HG02840 (cell line): ENCODE results near the gene ZNF415.
"Not testable (repeated sequence)": the region's sequence is repeated elsewhere in the genome, so short reads cannot be mapped to it uniquely, and the experiment has no call there.

Experiments
- ATAC-seq: cut with Tn5 transposase; IDR thresholded peaks from one replicate; pipeline ENCODE4 v1.9.1; 2021; ENCODE audit warnings: mild to moderate bottlenecking, moderate library complexity, moderate number of reproducible peaks; ENCODE audit not compliant: unreplicated experiment, low FRiP score

The ZNF415 gene

DNA sequence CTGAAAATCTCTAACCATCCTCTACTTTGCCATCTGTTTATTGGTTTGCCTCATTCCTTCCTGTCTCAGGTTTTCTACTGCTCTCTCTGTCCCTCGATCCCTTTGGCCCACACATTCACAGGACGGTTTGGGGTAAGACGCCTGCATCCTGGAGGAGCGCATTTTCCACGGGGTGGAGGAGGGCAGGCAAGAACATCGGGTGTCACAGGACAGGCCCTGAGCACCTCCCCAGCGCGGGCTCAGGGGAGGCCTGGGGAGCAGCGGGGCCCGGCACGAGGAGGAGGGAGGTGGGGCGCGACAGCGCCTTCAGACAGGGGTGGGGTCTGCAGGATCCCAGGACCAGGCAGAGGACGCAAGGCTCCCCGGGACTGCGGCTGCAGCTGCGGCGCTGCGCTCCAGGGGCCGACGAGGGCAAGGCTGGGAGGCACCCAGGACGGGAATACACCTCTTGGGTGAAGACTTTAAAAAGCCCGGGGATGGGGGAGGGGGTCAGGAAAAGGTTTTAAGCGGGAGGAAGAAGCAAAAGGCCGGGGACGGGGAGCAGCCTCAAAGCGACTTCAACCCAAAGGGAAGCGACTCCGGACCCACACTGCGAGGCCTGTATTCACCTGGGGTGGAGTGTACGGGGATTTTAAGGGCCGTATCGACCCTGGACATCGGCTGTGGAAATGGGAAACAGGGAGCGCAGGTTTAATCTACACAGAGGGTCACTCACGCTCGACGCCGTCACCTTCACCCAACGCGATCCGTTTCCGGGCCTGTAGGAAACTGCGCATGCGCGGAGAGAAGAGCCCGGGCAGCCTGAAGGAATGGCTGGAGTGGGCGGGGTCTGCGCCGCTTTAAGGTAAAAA is at the start of gene ZNF415:
ZNF415 (minus strand) TSS at position 770 of the 851 bp plus-strand sequence. CDS start 10,234 bp downstream, outside the sequence.
- no peak for ATAC-seq

DNA sequence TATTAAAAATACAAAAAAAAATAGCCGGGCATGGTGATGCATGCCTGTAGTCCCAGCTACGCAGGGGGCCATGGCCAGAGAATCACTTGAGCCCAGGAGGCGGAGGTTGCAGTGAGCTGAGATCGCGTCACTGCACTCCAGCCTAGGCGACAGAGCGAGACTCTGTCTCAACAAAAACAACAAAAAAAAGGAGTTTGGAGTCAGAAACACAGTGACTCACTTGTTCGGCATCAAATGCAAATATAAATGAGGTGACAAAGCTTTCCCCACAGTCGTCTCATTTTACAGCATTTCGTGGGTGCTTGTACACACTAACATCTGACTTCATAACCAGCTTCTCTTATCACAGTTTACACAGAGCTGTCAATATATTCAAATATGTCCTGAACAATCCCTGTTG is 49.5 kb upstream of the ZNF415 start:
- no peak for ATAC-seq

DNA sequence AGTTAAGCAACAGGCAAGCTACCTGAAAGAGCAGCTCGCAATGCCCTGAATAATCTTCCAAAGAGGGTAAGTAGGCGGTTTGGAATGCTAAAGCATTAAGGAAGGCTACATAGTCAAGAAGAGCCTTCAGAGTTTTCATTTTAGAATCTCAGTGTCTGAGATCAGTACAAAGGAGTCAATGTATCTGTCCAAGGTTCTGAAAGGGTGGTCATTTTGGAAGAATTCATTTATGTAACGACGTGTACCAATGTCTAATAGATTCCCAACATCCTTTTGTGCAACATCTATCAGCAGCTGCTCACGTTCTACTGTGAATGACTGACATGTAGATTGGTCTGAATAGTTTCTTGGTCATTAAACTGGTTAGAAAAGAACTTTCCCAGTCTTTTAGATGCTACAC is 45.3 kb upstream of the ZNF415 start:
- no peak for ATAC-seq

DNA sequence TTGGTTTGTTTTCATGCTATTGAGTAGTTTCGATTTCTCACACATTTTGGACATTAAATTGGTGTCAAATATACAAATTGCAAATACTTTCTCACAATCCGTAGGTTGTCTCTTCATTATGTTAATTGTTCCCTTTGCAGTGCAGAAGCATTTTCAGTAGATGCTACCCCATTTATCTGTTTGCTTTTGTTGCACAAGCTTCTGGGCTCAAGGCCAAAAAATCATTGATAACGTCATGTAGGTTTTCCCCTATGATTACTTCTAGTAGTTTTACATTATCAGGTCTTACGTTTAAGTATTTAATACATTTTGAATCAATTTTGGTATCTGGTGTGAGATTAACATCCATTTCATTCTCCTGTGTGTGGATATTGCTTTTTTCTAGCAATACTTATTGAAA is 40.2 kb upstream of the ZNF415 start:
- no peak for ATAC-seq

DNA sequence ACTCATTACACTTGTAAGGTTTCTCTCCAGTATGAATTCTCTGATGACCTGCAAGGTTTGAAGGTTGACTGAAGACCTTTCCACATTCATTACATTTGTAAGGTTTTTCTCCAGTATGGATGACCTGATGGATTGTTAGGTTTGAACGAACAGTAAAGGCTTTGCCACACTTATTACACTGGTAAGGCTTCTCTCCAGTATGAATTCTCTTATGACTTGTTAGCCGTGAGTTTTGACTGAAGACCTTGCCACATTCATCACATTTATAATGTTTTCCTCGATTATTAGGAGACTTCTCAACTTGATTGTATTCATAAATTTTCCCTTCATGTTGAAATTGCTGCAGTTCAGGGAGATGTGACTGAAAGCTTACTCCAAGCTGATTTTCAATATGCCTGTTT is 33.0 kb upstream of the ZNF415 start:
- no peak for ATAC-seq

DNA sequence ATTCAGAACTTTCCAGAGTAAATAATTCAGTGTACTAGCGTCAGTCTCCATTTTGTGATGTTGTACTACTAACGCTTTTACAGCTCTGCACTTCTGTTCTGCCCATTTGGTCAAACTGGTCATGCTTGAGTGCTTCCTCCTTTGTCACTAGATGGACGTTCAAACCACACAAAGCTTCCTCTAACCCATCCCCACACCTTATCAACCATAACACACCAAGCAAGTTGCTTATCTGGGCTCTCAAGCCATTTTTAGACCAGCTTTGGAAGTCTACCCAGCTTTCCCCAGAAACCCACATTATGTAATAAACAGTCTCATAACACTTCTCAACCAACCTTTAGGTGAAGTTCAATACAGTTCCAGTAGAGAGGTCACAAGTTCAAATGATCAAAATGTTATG is 28.4 kb upstream of the ZNF415 start:
- no peak for ATAC-seq

DNA sequence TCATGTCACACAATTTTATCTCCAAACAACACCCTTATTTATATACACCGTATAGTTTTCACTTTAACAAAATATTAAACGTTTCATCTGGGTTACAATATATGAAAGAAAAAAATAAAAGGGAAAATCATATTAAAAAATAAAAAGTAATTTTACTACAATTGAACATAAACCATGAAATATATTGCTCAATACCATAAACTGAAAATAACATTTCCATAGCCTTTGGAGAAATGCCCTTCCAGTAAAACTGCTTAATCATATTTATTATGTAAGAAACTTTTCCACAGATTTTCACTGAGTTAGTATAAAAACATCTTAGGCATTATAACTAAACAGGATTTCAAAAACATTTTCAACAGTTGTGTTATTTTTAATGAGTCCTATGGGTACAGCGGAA is 27.6 kb upstream of the ZNF415 start:
- ATAC-seq: no peak

DNA sequence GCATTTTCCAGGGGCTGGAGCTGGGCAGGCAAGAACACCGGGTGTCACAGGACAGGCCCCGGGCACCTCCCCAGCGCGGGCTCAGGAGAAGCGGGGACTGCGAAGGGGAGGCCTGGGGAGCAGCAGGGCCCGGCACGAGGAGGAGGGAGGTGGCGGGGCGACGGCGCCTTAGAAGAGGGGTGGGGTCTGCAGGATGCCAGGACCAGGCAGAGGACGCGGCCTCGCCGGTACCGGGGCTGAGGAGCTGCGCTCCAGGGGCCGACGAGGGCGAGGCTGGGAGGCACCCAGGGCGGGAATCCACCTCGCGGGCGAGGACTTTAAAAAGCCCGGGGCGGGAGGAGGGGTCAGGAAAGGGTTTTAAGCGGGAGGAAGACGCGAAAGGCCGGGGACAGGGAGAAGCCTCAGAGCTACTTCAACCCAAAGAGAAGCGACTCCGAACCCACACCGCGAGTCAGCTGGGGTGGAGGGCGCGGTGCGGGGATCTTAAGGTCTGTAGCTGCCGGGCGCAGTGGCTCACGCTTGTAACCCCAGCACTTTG is 25.5 kb upstream of the ZNF415 start:
- no peak for ATAC-seq

DNA sequence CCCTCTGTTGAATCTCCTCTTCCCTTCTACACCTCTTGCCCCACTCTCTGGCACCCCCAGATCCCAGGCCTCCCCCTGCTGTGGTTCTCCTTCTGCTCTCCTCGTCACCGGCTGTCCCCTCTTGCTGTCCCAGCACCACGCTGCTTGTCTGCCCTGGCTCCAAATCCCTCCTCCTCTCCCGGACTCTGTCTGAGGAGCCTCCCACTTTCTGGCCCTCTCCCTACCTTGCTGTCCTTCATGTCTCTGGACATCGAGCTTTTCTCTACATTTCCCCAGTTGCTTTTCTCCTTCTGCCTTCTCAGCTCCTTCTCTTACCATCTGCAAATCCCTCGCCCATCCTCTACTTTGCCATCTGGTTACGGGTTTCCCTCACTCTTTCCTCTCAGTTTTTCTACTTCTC is 24.9 kb upstream of the ZNF415 start:
- ATAC-seq: no peak

DNA sequence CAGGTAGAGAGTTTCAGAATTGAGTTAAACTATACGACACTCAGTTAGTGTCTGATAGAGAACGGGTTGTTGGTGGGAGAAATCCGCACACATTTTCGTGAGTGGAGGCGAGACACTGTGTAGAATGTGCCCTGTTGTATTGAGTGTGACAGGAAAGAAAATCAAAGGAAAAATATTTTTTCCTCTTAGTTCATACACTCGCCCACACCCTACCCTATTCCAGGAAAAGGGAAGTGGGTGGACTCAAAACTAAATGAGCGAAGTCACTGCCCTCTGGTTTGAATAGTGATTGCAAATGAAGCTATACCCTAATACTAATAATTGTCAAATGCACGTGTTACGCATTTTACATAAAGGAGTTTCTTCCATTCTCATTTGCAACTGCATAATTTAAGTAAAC is 24.1 kb upstream of the ZNF415 start:
- no peak for ATAC-seq

DNA sequence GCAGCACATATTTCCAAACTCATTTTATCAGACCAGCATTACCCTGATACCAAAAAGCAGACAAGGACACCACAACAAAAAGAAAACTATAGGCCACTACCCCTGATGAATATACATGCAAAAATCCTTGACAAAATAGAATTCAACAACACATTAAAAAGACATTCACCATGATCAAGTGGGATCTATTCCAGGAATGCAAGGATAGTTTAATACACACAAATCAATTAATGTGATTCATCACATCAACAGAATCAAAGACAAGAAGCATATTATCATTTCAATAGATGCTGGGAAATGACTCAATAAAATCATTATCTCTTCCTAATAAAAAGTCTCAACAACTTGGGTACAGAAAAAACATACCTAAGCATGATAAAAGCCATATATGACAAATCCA is 14.9 kb upstream of the ZNF415 start:
- ATAC-seq: no peak

DNA sequence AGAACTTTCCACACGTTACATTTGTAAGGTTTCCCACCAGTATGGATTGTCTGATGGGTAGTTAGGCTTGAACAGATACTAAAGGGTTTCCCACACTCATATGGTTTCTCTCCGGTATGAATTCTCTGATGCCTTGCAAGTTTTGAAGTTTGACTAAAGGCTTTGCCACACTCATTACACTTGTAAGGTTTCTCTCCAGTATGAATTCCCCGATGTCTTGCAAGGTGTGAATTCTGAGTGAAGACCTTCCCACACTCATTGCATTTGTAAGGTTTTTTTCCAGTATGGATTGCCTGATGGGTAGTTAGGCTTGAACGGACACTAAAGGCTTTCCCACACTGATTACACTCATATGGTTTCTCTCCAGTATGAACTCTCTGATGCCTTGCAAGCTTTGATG is 7.6 kb upstream of the ZNF415 start:
- ATAC-seq: no peak

DNA sequence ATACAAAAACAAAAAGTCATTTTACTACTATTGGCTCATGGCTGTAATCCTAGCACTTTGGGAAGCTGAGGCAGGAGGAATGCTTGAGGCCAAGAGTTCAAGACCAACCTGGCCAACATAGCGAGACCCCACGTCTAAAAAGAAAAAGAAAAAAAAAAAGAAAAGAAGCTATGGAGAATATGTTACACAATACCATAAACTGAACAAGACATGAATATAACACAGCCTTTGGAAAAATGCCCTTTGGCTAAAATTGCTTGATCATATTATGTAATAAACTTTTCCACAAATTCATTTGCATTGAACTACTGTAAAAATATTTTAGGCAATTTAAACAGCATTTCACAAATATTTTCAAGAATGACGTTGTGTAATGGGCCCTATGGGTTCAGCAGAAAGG is 3.7 kb upstream of the ZNF415 start:
- no peak for ATAC-seq

DNA sequence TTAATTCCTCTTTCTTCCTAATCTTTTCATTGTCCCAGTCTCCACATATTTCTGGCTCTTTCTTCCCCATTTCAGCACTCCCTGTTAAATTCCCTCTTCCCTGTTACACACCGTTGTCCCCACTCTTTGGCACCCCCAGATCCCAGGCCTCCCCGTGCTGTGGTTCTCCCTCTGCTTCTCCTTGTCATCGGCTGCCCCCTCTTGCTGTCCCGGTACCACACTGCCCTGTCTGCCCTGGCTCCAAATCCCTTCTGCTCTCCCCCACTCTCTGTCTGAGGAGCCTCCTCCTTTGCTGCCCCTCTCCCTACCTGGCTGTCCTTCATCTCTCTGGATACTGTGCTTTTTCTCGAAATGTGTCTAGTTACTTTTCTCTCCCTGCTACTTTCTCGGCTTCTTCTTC is 983 bp downstream of the ZNF415 start:
- ATAC-seq: no peak

DNA sequence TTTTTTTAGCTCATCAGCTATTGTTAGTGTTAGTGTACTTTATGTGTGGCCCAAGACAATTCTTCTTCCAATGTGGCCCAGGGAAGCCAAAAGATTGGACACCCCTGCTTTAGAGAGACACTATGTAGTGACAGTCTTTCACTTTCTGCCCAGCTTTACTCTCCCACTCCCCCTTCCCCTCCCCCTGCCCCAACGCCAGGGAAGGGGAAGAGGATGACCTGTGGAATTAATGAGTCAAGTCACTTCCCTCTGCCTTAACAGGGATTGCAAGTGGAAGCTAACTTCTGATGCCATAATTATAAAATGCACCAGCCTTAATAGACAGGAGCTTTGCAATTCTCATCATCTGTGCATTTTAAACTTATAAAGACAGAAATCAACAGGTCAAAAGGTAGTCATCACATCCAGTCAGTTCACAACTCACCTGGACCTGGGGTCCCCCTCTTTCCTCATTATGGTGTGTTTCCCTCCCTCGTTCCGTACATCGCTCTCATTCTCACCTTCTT is 1.6 kb downstream of the ZNF415 start:
- no peak for ATAC-seq

DNA sequence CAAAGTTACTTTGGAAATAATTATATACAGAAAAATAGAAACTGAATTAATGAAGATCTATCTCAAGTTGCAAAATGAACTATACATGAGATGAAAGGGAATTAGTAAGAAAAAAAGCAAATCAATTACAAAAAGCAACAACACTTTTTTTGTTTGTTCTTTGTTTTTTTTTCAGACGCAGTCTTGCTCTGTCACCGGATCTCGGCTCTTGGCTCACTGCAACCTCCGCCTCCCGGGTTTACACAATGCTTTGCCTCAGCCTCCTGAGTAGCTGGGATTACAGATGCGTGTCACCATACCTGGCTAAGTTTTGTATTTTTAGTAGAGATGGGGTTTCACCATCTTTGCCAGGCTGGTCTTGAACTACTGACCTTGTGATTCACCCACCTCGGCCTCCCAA is 2.2 kb downstream of the ZNF415 start:
- no peak for ATAC-seq

DNA sequence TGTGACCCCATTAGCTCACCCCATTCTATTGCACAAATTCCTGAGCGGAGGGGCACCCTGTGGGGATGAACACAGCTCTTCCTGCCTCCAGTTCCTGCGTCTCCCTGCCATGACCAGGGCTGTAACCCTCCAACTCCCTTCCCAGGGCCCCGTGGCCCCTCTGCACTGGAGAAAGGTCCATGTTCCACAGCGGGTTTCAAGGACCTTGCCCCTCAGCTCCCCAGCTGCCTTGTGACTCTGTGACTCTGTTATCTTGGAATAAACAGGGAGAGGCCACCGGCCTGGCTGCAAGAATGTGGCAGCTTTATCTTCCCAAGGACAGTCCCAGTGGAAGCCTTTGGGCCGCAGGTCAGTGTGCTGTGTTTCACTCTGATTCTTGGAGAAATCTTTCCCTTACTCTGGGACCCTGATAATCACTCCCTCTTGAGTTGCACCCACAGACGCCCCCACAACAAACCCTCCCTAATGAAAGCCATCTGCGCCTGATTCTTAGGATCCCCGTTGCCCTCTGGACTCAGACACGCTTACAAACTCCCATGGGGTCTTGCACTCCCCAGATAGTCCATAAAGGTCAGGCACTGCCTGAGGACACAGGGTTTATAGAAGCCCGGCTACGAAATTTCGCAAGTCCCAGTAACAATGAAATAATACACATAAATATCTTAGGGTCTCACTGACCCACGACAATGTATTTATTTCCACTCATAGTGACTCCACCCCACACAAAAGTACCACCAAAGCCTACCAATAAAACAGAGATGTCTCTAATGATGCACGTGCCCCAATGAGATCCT is 5.8 kb downstream of the ZNF415 start:
- not testable (repeated sequence) for ATAC-seq

DNA sequence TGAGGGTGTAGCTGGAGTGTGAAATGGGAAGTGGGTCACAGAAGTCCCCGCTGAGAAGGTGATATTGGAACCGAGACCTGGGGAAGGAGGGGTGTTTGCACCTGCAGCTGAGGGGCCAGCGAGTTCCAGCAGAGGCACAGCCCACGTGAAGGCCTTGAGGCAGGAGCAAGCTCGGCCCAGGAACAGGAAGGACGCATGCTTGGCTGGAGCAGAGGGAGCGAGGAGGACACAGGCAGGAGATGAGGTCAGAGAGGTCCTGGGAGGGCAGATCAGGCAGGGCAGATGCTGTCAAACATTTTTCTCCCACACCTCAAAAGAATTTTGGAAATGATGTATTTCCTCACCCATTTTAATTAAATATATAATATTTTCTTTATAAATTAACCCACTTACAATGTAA is 9.3 kb downstream of the ZNF415 start:
- ATAC-seq: no peak

DNA sequence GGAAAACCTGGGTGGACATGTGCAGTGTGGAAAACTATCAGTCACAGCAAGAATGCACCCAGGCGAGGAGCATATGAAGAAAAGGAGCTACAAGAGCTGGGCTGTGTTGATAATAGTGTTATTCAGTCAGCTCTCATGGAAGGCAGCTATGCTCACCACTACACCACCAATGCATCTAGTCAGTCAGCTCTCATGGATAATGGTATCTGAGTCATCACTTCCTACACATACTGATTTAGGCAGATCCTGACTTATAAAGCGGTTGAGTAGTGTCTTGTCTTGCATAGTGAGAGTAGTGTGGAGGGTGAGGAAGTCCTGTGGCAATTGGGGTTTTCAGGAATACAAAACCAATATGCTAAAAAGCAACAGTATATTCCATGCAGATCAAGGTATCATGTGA is 20.4 kb downstream of the ZNF415 start:
- ATAC-seq: no peak

DNA sequence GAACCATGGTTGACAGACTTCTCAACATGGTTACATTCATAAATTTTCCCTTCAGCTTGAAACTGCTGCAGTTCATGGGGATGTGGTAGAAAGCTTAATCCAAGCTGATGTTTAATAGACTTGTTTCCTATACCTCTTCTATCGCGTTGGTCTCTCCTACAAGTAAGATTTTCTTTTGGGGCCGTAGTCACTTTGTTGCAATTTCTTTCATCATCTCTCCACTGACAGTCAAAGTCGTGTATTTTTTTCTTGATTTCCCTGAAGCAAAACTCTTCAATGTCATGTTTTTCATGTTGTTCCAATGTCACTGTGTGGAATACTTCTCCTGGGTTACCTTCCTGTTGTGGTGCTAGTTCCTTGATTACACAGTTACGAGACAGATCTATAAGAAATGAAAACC is 23.2 kb downstream of the ZNF415 start:
- ATAC-seq: no peak
